K562 (cell line): ENCODE data around the gene TOM1L2. TPM values are rescaled to one million over a fixed set of nuclear protein-coding genes. Genes with fewer than 3 reads are reported as not detected.

Experiments used
- FOXK1 ChIP-seq: sonication (generic); formaldehyde crosslinking; IDR thresholded peaks from 2 replicates; pipeline ENCODE4 v1.8.0; 2022; ENCODE audit warnings: missing genetic modification reagents, mild to moderate bottlenecking, borderline replicate concordance
- ILF3 ChIP-seq: fragments of 450-650 bp; IDR thresholded peaks from 2 replicates; pipeline ENCODE4 v1.6.1; 2018; ENCODE audit warnings: antibody characterized with exemption, mild to moderate bottlenecking, moderate library complexity, borderline replicate concordance
- SIN3B ChIP-seq: fragments of 450-650 bp; IDR thresholded peaks from 2 replicates; pipeline ENCODE4 v1.6.1; 2017; ENCODE audit warnings: low read depth, mild to moderate bottlenecking, moderate library complexity
- SIX5 ChIP-seq, 2 experiments: IDR thresholded peaks; 2 replicates each; pipeline ENCODE4 v1.6.1; 2011; ENCODE audit warnings: low read length in 2 of 2, borderline replicate concordance in 1 of 2, low read depth in 1 of 2, mild to moderate bottlenecking in 1 of 2, moderate library complexity in 1 of 2; ENCODE audit not compliant: insufficient read depth in 1 of 2
- ZNF232 ChIP-seq: sonication (generic); formaldehyde crosslinking; IDR thresholded peaks from 2 replicates; pipeline ENCODE4 v1.8.0; 2022; ENCODE audit warnings: mild to moderate bottlenecking, missing genetic modification reagents
- polyA plus RNA-seq, 8 experiments: library from polyadenylated mRNA; depleted of rRNA in 4 of 8; stranded (reverse) in 5 of 8; unstranded in 3 of 8; fragments of >200 nt; fragmentation: Nextera tagmentation in 2 of 8; fragmentation: Illumina TruSeq in 1 of 8; extraction: Ambion mirVana in 2 of 8; extraction: Trizol in 1 of 8; gene quantifications; 2 replicates each; pipeline versions ENCODE4 v1.2.1 to v1.2.3, GENCODE V29; 2011 to 2014; ENCODE audit warnings: inconsistent platforms in 1 of 8, missing spikeins in 1 of 8
- total RNA-seq, 7 experiments: library from RNA; depleted of rRNA in 6 of 7; stranded (reverse); fragments of >200 nt in 6 of 7; fragmentation: Illumina TruSeq in 2 of 7; extraction: Trizol in 2 of 7; gene quantifications; 2 replicates each; pipeline versions ENCODE4 v1.2.1 to v1.2.3, GENCODE V29; 2011 to 2021; ENCODE audit warnings: low replicate concordance in 1 of 7
- TF ChIP-seq, protein P1 (sequence below), 3 experiments: fragments of 200-800 bp in 1 of 3; fragments of 250-450 bp in 1 of 3; fragments of 450-650 bp in 1 of 3; sonication (Bioruptor Pico) in 1 of 3; sonication (Bioruptor generic) in 1 of 3; formaldehyde crosslinking in 1 of 3; IDR thresholded peaks; 2 replicates each; pipeline versions ENCODE4 v1.6.1 to v1.8.0; 2016 to 2022; ENCODE audit warnings: mild to moderate bottlenecking in 2 of 3, missing genetic modification characterization in 2 of 3, missing compliant biosample characterization in 1 of 3, moderate library complexity in 1 of 3

TOM1L2 gene
- total and polyA plus RNA-seq, 9 of the 15 experiments (the other 6 are each of a cell fraction or from before 2014, with no cell fraction given) = 0.07 to 6.0 (median 2.5) TPM

DNA sequence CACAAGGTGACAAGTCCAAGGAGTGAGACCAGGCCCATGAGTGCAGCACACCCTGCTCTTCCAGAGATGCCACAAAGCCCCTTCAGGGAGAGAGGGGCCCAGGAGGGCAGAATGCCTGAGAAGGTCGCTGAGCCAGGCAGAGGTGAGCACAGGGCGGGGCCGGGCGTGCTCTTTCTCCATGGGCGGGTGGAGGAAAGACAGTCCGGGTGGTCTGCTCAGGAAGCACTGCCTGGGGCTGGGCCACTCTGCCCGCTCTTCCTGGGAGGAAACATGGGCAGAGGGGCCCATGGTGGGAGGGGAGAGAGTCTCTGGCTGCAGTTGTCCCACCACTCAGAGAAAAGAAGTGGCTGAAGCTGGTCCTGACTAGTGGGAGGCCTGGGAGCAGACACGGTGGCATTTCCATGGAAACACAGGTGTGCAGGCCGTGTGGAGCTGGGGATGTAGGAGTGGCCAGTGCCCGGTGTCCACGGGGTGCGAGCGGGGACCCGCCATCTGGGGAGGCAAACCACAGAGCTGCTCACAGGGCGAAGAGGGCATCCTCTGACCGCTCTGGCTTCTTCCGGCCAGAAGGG is 125.0 kb downstream of the TOM1L2 start (continued):
- TF ChIP-seq, protein P1, sequence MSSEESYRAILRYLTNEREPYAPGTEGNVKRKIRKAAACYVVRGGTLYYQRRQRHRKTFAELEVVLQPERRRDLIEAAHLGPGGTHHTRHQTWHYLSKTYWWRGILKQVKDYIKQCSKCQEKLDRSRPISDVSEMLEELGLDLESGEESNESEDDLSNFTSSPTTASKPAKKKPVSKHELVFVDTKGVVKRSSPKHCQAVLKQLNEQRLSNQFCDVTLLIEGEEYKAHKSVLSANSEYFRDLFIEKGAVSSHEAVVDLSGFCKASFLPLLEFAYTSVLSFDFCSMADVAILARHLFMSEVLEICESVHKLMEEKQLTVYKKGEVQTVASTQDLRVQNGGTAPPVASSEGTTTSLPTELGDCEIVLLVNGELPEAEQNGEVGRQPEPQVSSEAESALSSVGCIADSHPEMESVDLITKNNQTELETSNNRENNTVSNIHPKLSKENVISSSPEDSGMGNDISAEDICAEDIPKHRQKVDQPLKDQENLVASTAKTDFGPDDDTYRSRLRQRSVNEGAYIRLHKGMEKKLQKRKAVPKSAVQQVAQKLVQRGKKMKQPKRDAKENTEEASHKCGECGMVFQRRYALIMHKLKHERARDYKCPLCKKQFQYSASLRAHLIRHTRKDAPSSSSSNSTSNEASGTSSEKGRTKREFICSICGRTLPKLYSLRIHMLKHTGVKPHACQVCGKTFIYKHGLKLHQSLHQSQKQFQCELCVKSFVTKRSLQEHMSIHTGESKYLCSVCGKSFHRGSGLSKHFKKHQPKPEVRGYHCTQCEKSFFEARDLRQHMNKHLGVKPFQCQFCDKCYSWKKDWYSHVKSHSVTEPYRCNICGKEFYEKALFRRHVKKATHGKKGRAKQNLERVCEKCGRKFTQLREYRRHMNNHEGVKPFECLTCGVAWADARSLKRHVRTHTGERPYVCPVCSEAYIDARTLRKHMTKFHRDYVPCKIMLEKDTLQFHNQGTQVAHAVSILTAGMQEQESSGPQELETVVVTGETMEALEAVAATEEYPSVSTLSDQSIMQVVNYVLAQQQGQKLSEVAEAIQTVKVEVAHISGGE (CRISPR knock-in tag; IDR thresholded peaks at IDR 0.05) = no peak
- TF ChIP-seq ILF3 (no peak), SIX5 (IDR thresholded peaks at IDR 0.05; ENCODE audit: borderline replicate concordance in 1 of 2, insufficient read depth in 1 of 2, low read depth in 1 of 2, low read length in 2 of 2) (no peak), ZNF232 (CRISPR knock-in tag) (no peak), SIN3B (no peak), FOXK1 (CRISPR knock-in tag) (no peak)
